H7 (cell line): ENCODE results near the gene CAPN5. TPM values are rescaled to one million over a fixed set of nuclear protein-coding genes. Genes with fewer than 3 reads are reported as not detected.
"Not testable (repeated sequence)": the region's sequence is repeated elsewhere in the genome, so short reads cannot be mapped to it uniquely, and the experiment has no call there.

Source experiments
- DNase-seq: peaks from one replicate; pipeline ENCODE4 v3.0.0; 2012
- H3K27me3 ChIP-seq: 2 replicates; pipeline ENCODE4 v1.6.0; 2011; ENCODE audit warnings: mild to moderate bottlenecking, low read length; ENCODE audit not compliant: control insufficient read depth, insufficient read depth
- H3K36me3 ChIP-seq: replicated peaks from 2 replicates; pipeline ENCODE4 v1.5.1; 2011; ENCODE audit warnings: low read length; ENCODE audit not compliant: control insufficient read depth, insufficient read depth
- H3K4me3 ChIP-seq: 2 replicates; pipeline ENCODE4 v1.5.1; 2011; ENCODE audit warnings: low read depth, mild to moderate bottlenecking, control low read depth, low read length, moderate library complexity; ENCODE audit not compliant: insufficient read depth
- total RNA-seq: library from RNA; depleted of rRNA; stranded (reverse); fragments of >200 nt; shearing (Covaris generic); gene quantifications from 2 replicates; pipeline ENCODE4 v1.2.3, GENCODE V29; 2014

CAPN5 gene
- total RNA-seq, 1 experiment from 2014 or later = 16.3 TPM

GRCh38 chr11:77089004-77089545 is 22.3 kb downstream of the CAPN5 start:
- no peaks in the 10 kb centered on the region for H3K27me3 ChIP-seq
- H3K4me3 ChIP-seq = no peak overlapping the region
- no peaks in the 10 kb centered on the region; the same call in 1 of the 2 replicates for H3K36me3 ChIP-seq
- DNase-seq = no peak

GRCh38 chr11:77090046-77090372 is 23.2 kb downstream of the CAPN5 start:
- H3K36me3 ChIP-seq = no peaks in the 10 kb centered on the region; the same call in 1 of the 2 replicates
- no peaks in the 10 kb centered on the region for H3K27me3 ChIP-seq
- no peak overlapping the region for H3K4me3 ChIP-seq
- DNase-seq = no peak

- Histone ChIP-seq H3K27me3 (no peaks in the 10 kb centered on the region), H3K36me3 (no peaks in the 10 kb centered on the region; the same call in 1 of the 2 replicates), H3K4me3 (no peak overlapping the region)
- peak; percentile 81 for DNase-seq
These were observed 23.8 kb downstream of the CAPN5 start for GRCh38 chr11:77090373-77091111.

GRCh38 chr11:77091146-77091940 is 24.6 kb downstream of the CAPN5 start:
- DNase-seq = peak; percentile 97
- Histone ChIP-seq H3K36me3 (no peaks in the 10 kb centered on the region; the same call in 1 of the 2 replicates), H3K4me3 (no peak overlapping the region), H3K27me3 (no peaks in the 10 kb centered on the region)

GRCh38 chr11:77092382-77092781 is 25.6 kb downstream of the CAPN5 start:
- no peaks in the 10 kb centered on the region; the same call in 1 of the 2 replicates for H3K36me3 ChIP-seq
- DNase-seq = no peak
- H3K4me3 ChIP-seq = no peak overlapping the region
- H3K27me3 ChIP-seq = no peaks in the 10 kb centered on the region

GRCh38 chr11:77093056-77093891 is 26.5 kb downstream of the CAPN5 start:
- Histone ChIP-seq H3K36me3 (no peaks in the 10 kb centered on the region), H3K27me3 (no peaks in the 10 kb centered on the region), H3K4me3 (no peak overlapping the region)
- no peak for DNase-seq

GRCh38 chr11:77093987-77094840 is 27.4 kb downstream of the CAPN5 start:
- Histone ChIP-seq H3K36me3 (no peaks in the 10 kb centered on the region), H3K27me3 (no peaks in the 10 kb centered on the region), H3K4me3 (no peak overlapping the region)
- no peak for DNase-seq

- Histone ChIP-seq H3K27me3 (no peaks in the 10 kb centered on the region), H3K4me3 (no peak overlapping the region), H3K36me3 (no peaks in the 10 kb centered on the region)
- no peak for DNase-seq
These were observed 28.1 kb downstream of the CAPN5 start for GRCh38 chr11:77094841-77095365.

GRCh38 chr11:77095551-77096490 is 29.1 kb downstream of the CAPN5 start:
- Histone ChIP-seq H3K4me3 (no peak overlapping the region), H3K27me3 (no peaks in the 10 kb centered on the region), H3K36me3 (no peaks in the 10 kb centered on the region)
- DNase-seq = no peak

- DNase-seq = no peak
- Histone ChIP-seq H3K36me3 (no peaks in the 10 kb centered on the region), H3K27me3 (no peaks in the 10 kb centered on the region), H3K4me3 (no peak overlapping the region)
These were observed 29.8 kb downstream of the CAPN5 start for GRCh38 chr11:77096591-77097019.

GRCh38 chr11:77097180-77097579 is 30.4 kb downstream of the CAPN5 start:
- not testable (repeated sequence) for DNase-seq, H3K4me3 ChIP-seq, H3K27me3 ChIP-seq, H3K36me3 ChIP-seq

GRCh38 chr11:77100166-77101042 is 33.6 kb downstream of the CAPN5 start:
- DNase-seq = no peak
- Histone ChIP-seq H3K27me3 (no peaks in the 10 kb centered on the region), H3K36me3 (no peaks in the 10 kb centered on the region), H3K4me3 (no peak overlapping the region)
